ENCODE data around the gene PFDN5.
"Not testable (repeated sequence)": the region's sequence is repeated elsewhere in the genome, so short reads cannot be mapped to it uniquely, and the experiment has no call there.

GRCh38 chr12:53297106-53297505 lies 1.8 kb downstream of the PFDN5 start:
- TF ChIP-seq CTCF (conservative IDR thresholded peaks at IDR 0.05; ENCODE audit: low read depth in 2 of 2); POLR2AphosphoS5 (IDR thresholded peaks at IDR 0.05; ENCODE audit: low read depth); EZH2phosphoT487 (IDR thresholded peaks at IDR 0.05; ENCODE audit: unreplicated experiment); CREB1 (CRISPR knock-in tag; IDR thresholded peaks at IDR 0.05; ENCODE audit: low read depth); REST (IDR thresholded peaks at IDR 0.05; ENCODE audit: unreplicated experiment); EZH2 (IDR thresholded peaks at IDR 0.05; ENCODE audit: low read depth, unreplicated experiment); JUNB (IDR thresholded peaks at IDR 0.05; ENCODE audit: unreplicated experiment); ZNF462 (CRISPR knock-in tag; IDR thresholded peaks at IDR 0.05): not testable (repeated sequence)

Measured in GM23338 (cell line).